Measurements from ENCODE around the gene MEX3A. TPM values are rescaled to one million over a fixed set of nuclear protein-coding genes. Genes with fewer than 3 reads are reported as not detected.
A peak's percentile ranks its signal among the peaks of the same experiment; 100 is the strongest.

The MEX3A gene
- total and polyA plus RNA-seq, 2 experiments from 2014 or later = 18.5 to 38.1 TPM

DNA sequence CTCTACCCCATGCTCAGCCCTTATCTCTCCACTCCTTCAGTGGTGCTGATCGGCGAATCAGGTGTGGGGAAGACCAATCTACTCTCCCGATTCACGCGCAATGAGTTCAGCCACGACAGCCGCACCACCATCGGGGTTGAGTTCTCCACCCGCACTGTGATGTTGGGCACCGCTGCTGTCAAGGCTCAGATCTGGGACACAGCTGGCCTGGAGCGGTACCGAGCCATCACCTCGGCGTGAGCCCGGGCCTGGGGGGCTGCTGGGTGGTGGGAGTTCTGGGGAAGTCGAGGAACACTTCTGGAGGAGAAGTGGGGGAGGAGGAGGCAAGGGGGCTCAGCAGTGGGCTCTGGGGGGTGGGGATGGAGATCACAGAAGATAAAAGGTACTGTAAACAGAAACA is 16.4 kb downstream of the MEX3A start:
- peaks cover 16% of the 10 kb centered on the region; the same call in 1 of the 2 replicates for H3F3A ChIP-seq (replicated peaks; ENCODE audit: low read depth)
- H3K4me2 ChIP-seq = no peak overlapping the region
- H4K20me1 ChIP-seq (replicated peaks; ENCODE audit: insufficient read depth) = peaks cover 13% of the 10 kb centered on the region
- H3K4me3 ChIP-seq = no peak overlapping the region
- no peaks in the 10 kb centered on the region for H3K36me3 ChIP-seq (ENCODE audit: insufficient read depth)
- peaks cover 20% of the 10 kb centered on the region for H3K4me1 ChIP-seq (ENCODE audit: insufficient read depth)
- Mint-ChIP-seq H3K36me3 (ENCODE audit: low read depth) (peaks cover 39% of the 10 kb centered on the region), H3K27me3 (ENCODE audit: insufficient read depth, low read depth, poor library complexity) (peaks cover 23% of the 10 kb centered on the region), H3K9me3 (no peaks in the 10 kb centered on the region; the same call in 2 of the 3 replicates), H3K27ac (no peak overlapping the region), H3K4me3 (no peak overlapping the region), H3K4me1 (peaks cover 49% of the 10 kb centered on the region)
- no peak overlapping the region for H3K27ac ChIP-seq (ENCODE audit: low read depth)
- 0 out of 2 replicates have a peak, but pooled peaks cover 4% of the 10 kb centered on the region for H3K79me2 ChIP-seq (replicated peaks; ENCODE audit: insufficient read depth)
- H2AFZ ChIP-seq = no peak overlapping the region
- TF ChIP-seq EZH2 (IDR thresholded peaks at IDR 0.05; ENCODE audit: low read depth, unreplicated experiment) = no peak
- no peak for TF ChIP-seq ZNF331 (CRISPR knock-in tag; IDR thresholded peaks at IDR 0.05; ENCODE audit: low read depth)
- TF ChIP-seq, protein P1, sequence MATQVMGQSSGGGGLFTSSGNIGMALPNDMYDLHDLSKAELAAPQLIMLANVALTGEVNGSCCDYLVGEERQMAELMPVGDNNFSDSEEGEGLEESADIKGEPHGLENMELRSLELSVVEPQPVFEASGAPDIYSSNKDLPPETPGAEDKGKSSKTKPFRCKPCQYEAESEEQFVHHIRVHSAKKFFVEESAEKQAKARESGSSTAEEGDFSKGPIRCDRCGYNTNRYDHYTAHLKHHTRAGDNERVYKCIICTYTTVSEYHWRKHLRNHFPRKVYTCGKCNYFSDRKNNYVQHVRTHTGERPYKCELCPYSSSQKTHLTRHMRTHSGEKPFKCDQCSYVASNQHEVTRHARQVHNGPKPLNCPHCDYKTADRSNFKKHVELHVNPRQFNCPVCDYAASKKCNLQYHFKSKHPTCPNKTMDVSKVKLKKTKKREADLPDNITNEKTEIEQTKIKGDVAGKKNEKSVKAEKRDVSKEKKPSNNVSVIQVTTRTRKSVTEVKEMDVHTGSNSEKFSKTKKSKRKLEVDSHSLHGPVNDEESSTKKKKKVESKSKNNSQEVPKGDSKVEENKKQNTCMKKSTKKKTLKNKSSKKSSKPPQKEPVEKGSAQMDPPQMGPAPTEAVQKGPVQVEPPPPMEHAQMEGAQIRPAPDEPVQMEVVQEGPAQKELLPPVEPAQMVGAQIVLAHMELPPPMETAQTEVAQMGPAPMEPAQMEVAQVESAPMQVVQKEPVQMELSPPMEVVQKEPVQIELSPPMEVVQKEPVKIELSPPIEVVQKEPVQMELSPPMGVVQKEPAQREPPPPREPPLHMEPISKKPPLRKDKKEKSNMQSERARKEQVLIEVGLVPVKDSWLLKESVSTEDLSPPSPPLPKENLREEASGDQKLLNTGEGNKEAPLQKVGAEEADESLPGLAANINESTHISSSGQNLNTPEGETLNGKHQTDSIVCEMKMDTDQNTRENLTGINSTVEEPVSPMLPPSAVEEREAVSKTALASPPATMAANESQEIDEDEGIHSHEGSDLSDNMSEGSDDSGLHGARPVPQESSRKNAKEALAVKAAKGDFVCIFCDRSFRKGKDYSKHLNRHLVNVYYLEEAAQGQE (IDR thresholded peaks at IDR 0.05; ENCODE audit: unreplicated experiment) = no peak
- TF ChIP-seq, protein P2, sequence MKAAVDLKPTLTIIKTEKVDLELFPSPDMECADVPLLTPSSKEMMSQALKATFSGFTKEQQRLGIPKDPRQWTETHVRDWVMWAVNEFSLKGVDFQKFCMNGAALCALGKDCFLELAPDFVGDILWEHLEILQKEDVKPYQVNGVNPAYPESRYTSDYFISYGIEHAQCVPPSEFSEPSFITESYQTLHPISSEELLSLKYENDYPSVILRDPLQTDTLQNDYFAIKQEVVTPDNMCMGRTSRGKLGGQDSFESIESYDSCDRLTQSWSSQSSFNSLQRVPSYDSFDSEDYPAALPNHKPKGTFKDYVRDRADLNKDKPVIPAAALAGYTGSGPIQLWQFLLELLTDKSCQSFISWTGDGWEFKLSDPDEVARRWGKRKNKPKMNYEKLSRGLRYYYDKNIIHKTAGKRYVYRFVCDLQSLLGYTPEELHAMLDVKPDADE (IDR thresholded peaks at IDR 0.05) = no peak
- no peak for TF ChIP-seq CREB1 (CRISPR knock-in tag; IDR thresholded peaks at IDR 0.05; ENCODE audit: low read depth)
- TF ChIP-seq NANOG (IDR thresholded peaks at IDR 0.05; ENCODE audit: borderline replicate concordance) = no peak
- TF ChIP-seq, protein P3, sequence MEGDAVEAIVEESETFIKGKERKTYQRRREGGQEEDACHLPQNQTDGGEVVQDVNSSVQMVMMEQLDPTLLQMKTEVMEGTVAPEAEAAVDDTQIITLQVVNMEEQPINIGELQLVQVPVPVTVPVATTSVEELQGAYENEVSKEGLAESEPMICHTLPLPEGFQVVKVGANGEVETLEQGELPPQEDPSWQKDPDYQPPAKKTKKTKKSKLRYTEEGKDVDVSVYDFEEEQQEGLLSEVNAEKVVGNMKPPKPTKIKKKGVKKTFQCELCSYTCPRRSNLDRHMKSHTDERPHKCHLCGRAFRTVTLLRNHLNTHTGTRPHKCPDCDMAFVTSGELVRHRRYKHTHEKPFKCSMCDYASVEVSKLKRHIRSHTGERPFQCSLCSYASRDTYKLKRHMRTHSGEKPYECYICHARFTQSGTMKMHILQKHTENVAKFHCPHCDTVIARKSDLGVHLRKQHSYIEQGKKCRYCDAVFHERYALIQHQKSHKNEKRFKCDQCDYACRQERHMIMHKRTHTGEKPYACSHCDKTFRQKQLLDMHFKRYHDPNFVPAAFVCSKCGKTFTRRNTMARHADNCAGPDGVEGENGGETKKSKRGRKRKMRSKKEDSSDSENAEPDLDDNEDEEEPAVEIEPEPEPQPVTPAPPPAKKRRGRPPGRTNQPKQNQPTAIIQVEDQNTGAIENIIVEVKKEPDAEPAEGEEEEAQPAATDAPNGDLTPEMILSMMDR (conservative IDR thresholded peaks at IDR 0.05; ENCODE audit: low read depth in 2 of 2) = no peak
- TF ChIP-seq STAT1 (IDR thresholded peaks at IDR 0.05; ENCODE audit: unreplicated experiment) = no peak
- TF ChIP-seq ZNF114 (CRISPR knock-in tag; IDR thresholded peaks at IDR 0.05) = no peak
- TF ChIP-seq EZH2phosphoT487 (IDR thresholded peaks at IDR 0.05; ENCODE audit: unreplicated experiment) = no peak
- no peaks in the 10 kb centered on the region for H3K9me2 ChIP-seq (ENCODE audit: insufficient read depth)
- peak; percentile 2 for ATAC-seq
- no peak for DNase-seq (ENCODE audit: low spot score)
- H3K27me3 ChIP-seq (ENCODE audit: insufficient read depth) = peaks cover 7% of the 10 kb centered on the region; the same call in 1 of the 2 replicates
